K562 (cell line): ENCODE results near the gene HS3ST2. TPM values are rescaled to one million over a fixed set of nuclear protein-coding genes. Genes with fewer than 3 reads are reported as not detected.

ENCODE experiments used
- ATAC-seq: fragments of 200-7000 bp; cut with Tn5 transposase; 3 replicates; pipeline ENCODE4 v1.9.1; 2020; ENCODE audit warnings: moderate library complexity
- BruUV-seq: library from RNA; stranded (reverse); fragments of 400-500 nt; replicated peaks from 2 replicates; lab custom pipeline; 2021; lab: Mats Ljungman, UMichigan
- CTCF ChIA-PET: fragments of 300-600 bp; formaldehyde crosslinking; extraction: SDS; loops from one replicate; lab custom pipeline; 2021; ENCODE audit warnings: low intra/inter-chr PET ratio; lab: Yijun Ruan, JAX
- POLR2A ChIA-PET: fragments of 300-600, 350-650 bp; sonication (Branson Sonifier 250); formaldehyde crosslinking; extraction: SDS; loops from one replicate; lab custom pipeline; 2021; ENCODE audit warnings: antibody characterized with exemption, inconsistent platforms; lab: Yijun Ruan, JAX
- DNase-seq, 4 experiments: peaks; one replicate each; pipeline versions ENCODE4 v3.0.0 to v3.0.0-alpha.2; 2011 to 2018; ENCODE audit warnings: low spot score in 3 of 4, mixed read lengths in 3 of 4; ENCODE audit errors: extremely low read depth in 1 of 4
- FAIRE-seq: peaks from 2 replicates; lab custom pipeline; 2011; peaks lifted over from hg19 to GRCh38; lab: Jason Lieb, UNC
- H2AFZ ChIP-seq: 2 replicates; pipeline ENCODE4 v1.6.0; 2011; ENCODE audit warnings: low read depth, low read length, control low read depth, inconsistent platforms
- H3K27ac ChIP-seq: fragments of 200-600 bp; 3 replicates; pipeline ENCODE4 v1.8.0; 2011; ENCODE audit warnings: low read depth, mild to moderate bottlenecking, control low read depth, inconsistent platforms, low read length, moderate library complexity, mixed read lengths; ENCODE audit errors: extremely low read depth
- H3K27me3 ChIP-seq, 2 experiments: fragments of 300-600 bp in 1 of 2; 2 replicates in 1 of 2; 3 replicates in 1 of 2; pipeline versions ENCODE4 v1.6.0 to v1.8.0; 2011; ENCODE audit warnings: inconsistent platforms in 2 of 2, low read length in 2 of 2, mild to moderate bottlenecking in 1 of 2, mixed read lengths in 1 of 2, moderate library complexity in 1 of 2; ENCODE audit not compliant: control insufficient read depth in 2 of 2, insufficient read depth in 2 of 2
- H3K36me3 ChIP-seq: fragments of 300-600 bp; 3 replicates; pipeline ENCODE4 v1.8.0; 2011; ENCODE audit warnings: mild to moderate bottlenecking, low read length, inconsistent platforms; ENCODE audit not compliant: control insufficient read depth, insufficient read depth
- H3K4me1 ChIP-seq, 2 experiments: fragments of 200-600 bp in 1 of 2; replicated peaks in 1 of 2; 2 replicates in 1 of 2; 3 replicates in 1 of 2; pipeline versions ENCODE4 v1.5.1 to v1.8.0; 2011; ENCODE audit warnings: inconsistent platforms in 2 of 2, low read length in 2 of 2, mild to moderate bottlenecking in 1 of 2, mixed read lengths in 1 of 2, moderate library complexity in 1 of 2; ENCODE audit not compliant: control insufficient read depth in 2 of 2, insufficient read depth in 2 of 2
- H3K4me2 ChIP-seq: 2 replicates; pipeline ENCODE4 v1.6.1; 2011; ENCODE audit warnings: low read length, control low read depth, inconsistent platforms, mixed read lengths; ENCODE audit not compliant: insufficient read depth
- H3K4me3 ChIP-seq: fragments of 200-600 bp; sonication (generic), shearing (Covaris generic); 2 replicates; pipeline ENCODE4 v1.5.1; 2016; ENCODE audit warnings: control low read depth, inconsistent platforms
- H3K79me2 ChIP-seq: fragments of 200-600 bp; 3 replicates; pipeline ENCODE4 v1.8.0; 2011; ENCODE audit warnings: low read length, inconsistent platforms; ENCODE audit not compliant: control insufficient read depth, insufficient read depth
- H3K9ac ChIP-seq, 2 experiments: 2 replicates each; pipeline versions ENCODE4 v1.6.0 to v1.6.1; 2011; ENCODE audit warnings: low read depth in 2 of 2, low read length in 2 of 2, control low read depth in 1 of 2, inconsistent platforms in 1 of 2, mild to moderate bottlenecking in 1 of 2, mixed read lengths in 1 of 2; ENCODE audit not compliant: insufficient read depth in 1 of 2
- H3K9me1 ChIP-seq: one replicate; pipeline ENCODE4 v1.6.0; 2011; ENCODE audit warnings: inconsistent platforms, mild to moderate bottlenecking, low read length, moderate library complexity; ENCODE audit not compliant: control insufficient read depth, insufficient read depth
- H3K9me3 ChIP-seq: replicated peaks from 2 replicates; pipeline ENCODE4 v1.5.1; 2011; ENCODE audit warnings: low read depth, low read length, inconsistent platforms; ENCODE audit not compliant: control insufficient read depth, insufficient read depth
- H4K20me1 ChIP-seq: replicated peaks from 2 replicates; pipeline ENCODE4 v1.6.1; 2011; ENCODE audit warnings: low read length, inconsistent platforms, mixed read lengths; ENCODE audit not compliant: control insufficient read depth, insufficient read depth
- FOS ChIP-seq: IDR thresholded peaks from 3 replicates; pipeline ENCODE4 v1.6.1; 2011; ENCODE audit not compliant: insufficient read length; ENCODE audit errors: extremely low read depth
- RFX1 ChIP-seq: fragments of 450-650 bp; IDR thresholded peaks from 2 replicates; pipeline ENCODE4 v1.6.1; 2016; ENCODE audit warnings: mild to moderate bottlenecking, moderate library complexity
- RNF219 ChIP-seq: fragments of 250-450 bp; sonication (Bioruptor Pico); IDR thresholded peaks from 2 replicates; pipeline ENCODE4 v1.5.0; 2022; ENCODE audit warnings: mild to moderate bottlenecking
- THRA ChIP-seq: fragments of 450-650 bp; IDR thresholded peaks from 2 replicates; pipeline ENCODE4 v1.6.1; 2017; ENCODE audit warnings: mild to moderate bottlenecking, moderate library complexity
- THRB ChIP-seq: fragments of 450-650 bp; formaldehyde crosslinking; conservative IDR thresholded peaks from 2 replicates; pipeline ENCODE4 v1.4.0; 2022; ENCODE audit warnings: mild to moderate bottlenecking, missing genetic modification characterization
- ZNF124 ChIP-seq: sonication (generic); formaldehyde crosslinking; IDR thresholded peaks from 2 replicates; pipeline ENCODE4 v1.8.1; 2022; ENCODE audit warnings: missing genetic modification reagents
- ZNF175 ChIP-seq: fragments of 200-800 bp; sonication (Bioruptor generic); IDR thresholded peaks from 2 replicates; pipeline ENCODE4 v1.6.1; 2016; ENCODE audit warnings: low read depth, mild to moderate bottlenecking, missing genetic modification characterization, missing compliant biosample characterization
- ZNF431 ChIP-seq: sonication (generic); formaldehyde crosslinking; IDR thresholded peaks from 2 replicates; pipeline ENCODE4 v1.8.0; 2022; ENCODE audit warnings: mild to moderate bottlenecking, missing genetic modification reagents
- ZNF444 ChIP-seq: fragments of 250-450 bp; sonication (Bioruptor Pico); IDR thresholded peaks from 2 replicates; pipeline ENCODE4 v1.4.0; 2020; ENCODE audit warnings: mild to moderate bottlenecking, moderate library complexity
- ZSCAN32 ChIP-seq: fragments of 450-650 bp; formaldehyde crosslinking; IDR thresholded peaks from 2 replicates; pipeline ENCODE4 v1.4.0; 2020; ENCODE audit warnings: mild to moderate bottlenecking, moderate library complexity
- WGBS: fragments of 100-300 bp; shearing (Covaris generic); methylation state at CpG from one replicate; pipeline ENCODE4 v1.1.6; 2016; ENCODE audit warnings: low coverage, mixed read lengths; ENCODE audit not compliant: insufficient coverage; ENCODE audit errors: missing lambda C conversion rate; 5-methylcytosine and 5-hydroxymethylcytosine counted together
- in situ Hi-C: fragments of 300-500 bp; cut with MboI; formaldehyde crosslinking; loops from 4 replicates; pipeline ENCODE4 v1.15.0; 2018; ENCODE audit warnings: inconsistent platforms, mixed read lengths
- intact Hi-C: fragments of 100-400 bp; cut with micrococcal nuclease; formaldehyde crosslinking; loops from 2 replicates; pipeline ENCODE4 v1.14.2; 2022
- polyA plus RNA-seq, 8 experiments: library from polyadenylated mRNA; depleted of rRNA in 4 of 8; stranded (reverse) in 5 of 8; unstranded in 3 of 8; fragments of >200 nt; fragmentation: Nextera tagmentation in 2 of 8; fragmentation: Illumina TruSeq in 1 of 8; extraction: Ambion mirVana in 2 of 8; extraction: Trizol in 1 of 8; gene quantifications; 2 replicates each; pipeline versions ENCODE4 v1.2.1 to v1.2.3, GENCODE V29; 2011 to 2014; ENCODE audit warnings: inconsistent platforms in 1 of 8, missing spikeins in 1 of 8
- total RNA-seq, 7 experiments: library from RNA; depleted of rRNA in 6 of 7; stranded (reverse); fragments of >200 nt in 6 of 7; fragmentation: Illumina TruSeq in 2 of 7; extraction: Trizol in 2 of 7; gene quantifications; 2 replicates each; pipeline versions ENCODE4 v1.2.1 to v1.2.3, GENCODE V29; 2011 to 2021; ENCODE audit warnings: low replicate concordance in 1 of 7

Gene HS3ST2
- total and polyA plus RNA-seq, 9 of the 15 experiments (the other 6 are each of a cell fraction or from before 2014, with no cell fraction given) = not detected

- Histone ChIP-seq H3K9me3 (no peaks in the 10 kb centered on the region), H3K4me3 (no peak overlapping the region), H2AFZ (no peak overlapping the region), H4K20me1 (0 out of 2 replicates have a peak, but pooled peaks cover 2% of the 10 kb centered on the region), H3K27me3 (peaks cover 0 to 19% of the 10 kb centered on the region in 2 experiments; a peak in 4 of 5 replicates), H3K9ac (no peak overlapping the region), H3K4me1 (no peaks in the 10 kb centered on the region), H3K36me3 (no peaks in the 10 kb centered on the region), H3K4me2 (no peak overlapping the region), H3K9me1 (no peaks in the 10 kb centered on the region), H3K27ac (no peak overlapping the region), H3K79me2 (no peaks in the 10 kb centered on the region)
- ChIA-PET CTCF (no interaction called here), POLR2A (no interaction called here)
- WGBS = under 1% methylated on average over 7 of the region's 7 CpGs
- no peak for FAIRE-seq
- in situ Hi-C loops = no loop called here
- DNase-seq = no peak
- intact Hi-C loops = no loop called here
- no peak for ATAC-seq
- BruUV-seq = no TSS peak
- TF ChIP-seq RNF219 (CRISPR knock-in tag) (no peak), RFX1 (peak; percentile 72)
Measured at GRCh38 chr16:22912654-22913053, 98.7 kb downstream of the HS3ST2 start.

GRCh38 chr16:22915003-22915402 lies 101.0 kb downstream of the HS3ST2 start:
- intact Hi-C loops = no loop called here
- H3K4me2 ChIP-seq = no peak overlapping the region
- H3K27ac ChIP-seq = no peak overlapping the region
- H3K36me3 ChIP-seq = no peaks in the 10 kb centered on the region
- ATAC-seq (no peak), FAIRE-seq (no peak)
- no peak overlapping the region for H3K4me3 ChIP-seq
- peaks cover 0 to 19% of the 10 kb centered on the region in 2 experiments; a peak in 4 of 5 replicates for H3K27me3 ChIP-seq
- H4K20me1 ChIP-seq = 0 out of 2 replicates have a peak, but pooled peaks cover 2% of the 10 kb centered on the region
- in situ Hi-C loops = no loop called here
- ChIA-PET CTCF (no interaction called here), POLR2A (interaction anchor here (0.5 to 1.8 kb wide), 6 partner anchors 9 to 1277 kb away, joined by 3 to 5 read pairs (median 4); no protein-coding TSS in a partner anchor)
- no peaks in the 10 kb centered on the region for H3K9me3 ChIP-seq
- no TSS peak for BruUV-seq
- no peaks in the 10 kb centered on the region for H3K79me2 ChIP-seq
- H3K9me1 ChIP-seq = no peaks in the 10 kb centered on the region
- H3K9ac ChIP-seq = no peak overlapping the region; a peak in 1 of 4 replicates
- no peak for TF ChIP-seq ZNF444 (CRISPR knock-in tag)
- no peak for TF ChIP-seq ZNF175 (CRISPR knock-in tag)
- no peak for TF ChIP-seq THRA
- TF ChIP-seq FOS = no peak
- no peak for TF ChIP-seq ZNF431
- no peak for TF ChIP-seq THRB (CRISPR knock-in tag)
- TF ChIP-seq ZSCAN32 (CRISPR knock-in tag) = no peak
- TF ChIP-seq ZNF124 = no peak
- TF ChIP-seq, all 486 proteins: peak for 0
- no peak for DNase-seq
- 1% methylated on average over 25 of the region's 25 CpGs for WGBS
- no peaks in the 10 kb centered on the region for H3K4me1 ChIP-seq
- no peak overlapping the region for H2AFZ ChIP-seq
